ENCODE data around the gene AIF1. TPM values are rescaled to one million over a fixed set of nuclear protein-coding genes. Genes with fewer than 3 reads are reported as not detected.

The AIF1 gene
- polyA plus RNA-seq (ENCODE audit: insufficient read length in 3 of 3): 10 to 100 TPM; 63.3 to 80.6 (median 78.2) TPM
- long read RNA-seq, donor 1, transcript AIF1-203 (6 exons, 711 nt): major isoform, 25 of 51 reads
- long read RNA-seq, donor 1, transcript AIF1-201 (6 exons, 607 nt): minor isoform, 10 of 51 reads
- long read RNA-seq, donor 1, partial matches to known transcripts: 12 of 51 reads
- long read RNA-seq, donor 1, other reads (novel, unspliced or antisense): 0 of 51 reads
- long read RNA-seq, donor 2, transcript AIF1-202 (3 exons, 524 nt): minor isoform, 7 of 72 reads
- long read RNA-seq, donor 2, transcript AIF1-203 (6 exons, 711 nt): major isoform, 26 of 72 reads
- long read RNA-seq, donor 2, partial matches to known transcripts: 35 of 72 reads
- long read RNA-seq, donor 2, other reads (novel, unspliced or antisense): 0 of 72 reads
- long read RNA-seq, donor 3, transcript AIF1-203 (6 exons, 711 nt): major isoform, 37 of 141 reads
- long read RNA-seq, donor 3, transcript AIF1-202 (3 exons, 524 nt): minor isoform, 9 of 141 reads
- long read RNA-seq, donor 3, transcript AIF1-201 (6 exons, 607 nt): minor isoform, 15 of 141 reads
- long read RNA-seq, donor 3, partial matches to known transcripts: 73 of 141 reads
- long read RNA-seq, donor 3, other reads (novel, unspliced or antisense): 6 of 141 reads
- long read RNA-seq, donor 4, transcript AIF1-201 (6 exons, 607 nt): minor isoform, 6 of 62 reads
- long read RNA-seq, donor 4, transcript AIF1-203 (6 exons, 711 nt): major isoform, 30 of 62 reads
- long read RNA-seq, donor 4, transcript AIF1-202 (3 exons, 524 nt): minor isoform, 5 of 62 reads
- long read RNA-seq, donor 4, partial matches to known transcripts: 15 of 62 reads
- long read RNA-seq, donor 4, other reads (novel, unspliced or antisense): 6 of 62 reads
- long read RNA-seq, donor 5: 0 reads
- long read RNA-seq, donor 6, transcript AIF1-202 (3 exons, 524 nt): minor isoform, 8 of 82 reads
- long read RNA-seq, donor 6, transcript AIF1-201 (6 exons, 607 nt): minor isoform, 6 of 82 reads
- long read RNA-seq, donor 6, transcript AIF1-203 (6 exons, 711 nt): major isoform, 25 of 82 reads
- long read RNA-seq, donor 6, partial matches to known transcripts: 37 of 82 reads
- long read RNA-seq, donor 6, other reads (novel, unspliced or antisense): 6 of 82 reads
- long read RNA-seq, donor 7, transcript AIF1-203 (6 exons, 711 nt): major isoform, 42 of 127 reads
- long read RNA-seq, donor 7, transcript AIF1-202 (3 exons, 524 nt): minor isoform, 11 of 127 reads
- long read RNA-seq, donor 7, transcript AIF1-201 (6 exons, 607 nt): minor isoform, 8 of 127 reads
- long read RNA-seq, donor 7, partial matches to known transcripts: 51 of 127 reads
- long read RNA-seq, donor 7, other reads (novel, unspliced or antisense): 15 of 127 reads
- long read RNA-seq, donor 8: 0 reads
- long read RNA-seq, donor 9, transcript AIF1-201 (6 exons, 607 nt): minor isoform, 9 of 96 reads
- long read RNA-seq, donor 9, transcript AIF1-203 (6 exons, 711 nt): major isoform, 42 of 96 reads
- long read RNA-seq, donor 9, partial matches to known transcripts: 40 of 96 reads
- long read RNA-seq, donor 9, other reads (novel, unspliced or antisense): 0 of 96 reads
- long read RNA-seq, donor 10, transcript AIF1-202 (3 exons, 524 nt): minor isoform, 8 of 130 reads
- long read RNA-seq, donor 10, transcript AIF1-203 (6 exons, 711 nt): major isoform, 36 of 130 reads
- long read RNA-seq, donor 10, transcript AIF1-201 (6 exons, 607 nt): minor isoform, 6 of 130 reads
- long read RNA-seq, donor 10, partial matches to known transcripts: 70 of 130 reads
- long read RNA-seq, donor 10, other reads (novel, unspliced or antisense): 9 of 130 reads
- long read RNA-seq, donor 11, transcript AIF1-203 (6 exons, 711 nt): major isoform, 29 of 43 reads
- long read RNA-seq, donor 11, partial matches to known transcripts: 10 of 43 reads
- long read RNA-seq, donor 11, other reads (novel, unspliced or antisense): 0 of 43 reads
- long read RNA-seq, donor 12, transcript AIF1-203 (6 exons, 711 nt): major isoform, 16 of 54 reads
- long read RNA-seq, donor 12, partial matches to known transcripts: 24 of 54 reads
- long read RNA-seq, donor 12, other reads (novel, unspliced or antisense): 7 of 54 reads
- long read RNA-seq, donor 13: 0 reads
- long read RNA-seq, donor 14, transcript AIF1-203 (6 exons, 711 nt): major isoform, 33 of 68 reads
- long read RNA-seq, donor 14, transcript AIF1-201 (6 exons, 607 nt): minor isoform, 7 of 68 reads
- long read RNA-seq, donor 14, partial matches to known transcripts: 24 of 68 reads
- long read RNA-seq, donor 14, other reads (novel, unspliced or antisense): 0 of 68 reads
- long read RNA-seq, donor 15, transcript AIF1-203 (6 exons, 711 nt): major isoform, 13 of 35 reads
- long read RNA-seq, donor 15, partial matches to known transcripts: 18 of 35 reads
- long read RNA-seq, donor 15, other reads (novel, unspliced or antisense): 0 of 35 reads
- long read RNA-seq, donor 16, transcript AIF1-201 (6 exons, 607 nt): minor isoform, 23 of 194 reads
- long read RNA-seq, donor 16, transcript AIF1-203 (6 exons, 711 nt): major isoform, 99 of 194 reads
- long read RNA-seq, donor 16, transcript AIF1-202 (3 exons, 524 nt): minor isoform, 19 of 194 reads
- long read RNA-seq, donor 16, partial matches to known transcripts: 44 of 194 reads
- long read RNA-seq, donor 16, other reads (novel, unspliced or antisense): 9 of 194 reads

DNA sequence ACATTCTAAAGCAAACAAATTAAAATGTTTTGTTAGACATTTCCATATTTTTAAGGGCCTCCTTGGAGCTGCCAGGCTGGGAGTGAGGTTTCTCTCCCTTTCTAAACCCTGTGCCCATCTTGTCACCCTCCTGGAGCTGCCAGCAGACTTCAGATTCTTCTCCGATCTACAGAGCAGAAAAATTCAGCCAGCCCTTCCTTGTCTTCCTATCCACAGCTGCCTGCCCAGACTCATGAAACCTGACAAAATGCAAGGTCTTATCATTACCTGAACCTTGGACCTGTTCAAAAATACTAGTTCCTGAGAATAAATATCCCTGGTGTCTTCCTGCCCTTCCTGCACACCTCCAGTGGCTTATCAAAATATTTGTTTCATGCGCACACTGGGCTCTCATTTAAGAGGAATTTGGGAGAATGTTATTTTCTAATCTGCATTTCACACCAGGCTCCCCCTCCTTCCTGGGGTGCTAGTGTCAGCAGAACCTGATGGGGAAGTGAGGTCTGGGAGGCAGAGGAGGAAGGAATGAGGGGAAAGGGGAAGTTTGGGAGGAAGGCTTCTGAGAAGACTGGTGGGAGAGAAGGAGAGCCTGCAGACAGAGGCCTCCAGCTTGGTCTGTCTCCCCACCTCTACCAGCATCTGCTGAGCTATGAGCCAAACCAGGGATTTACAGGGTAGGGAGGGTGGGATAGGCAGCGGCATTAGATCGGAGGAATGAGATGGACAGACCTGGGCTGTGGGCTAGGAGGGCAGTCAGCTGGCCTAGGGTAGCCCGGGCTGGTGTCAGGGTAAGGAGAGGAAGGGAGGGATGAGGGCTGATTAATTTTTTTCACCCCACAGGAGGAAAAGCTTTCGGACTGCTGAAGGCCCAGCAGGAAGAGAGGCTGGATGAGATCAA lies at the start of gene AIF1:
TSS of gene AIF1 (plus strand) at position 551 of the 895 bp plus-strand sequence. CDS start at position 647, 96 bp downstream.
- DNase-seq (ENCODE audit: extremely low read depth in 1 of 11, low read depth in 9 of 11, low spot score in 4 of 11): no peak

DNA sequence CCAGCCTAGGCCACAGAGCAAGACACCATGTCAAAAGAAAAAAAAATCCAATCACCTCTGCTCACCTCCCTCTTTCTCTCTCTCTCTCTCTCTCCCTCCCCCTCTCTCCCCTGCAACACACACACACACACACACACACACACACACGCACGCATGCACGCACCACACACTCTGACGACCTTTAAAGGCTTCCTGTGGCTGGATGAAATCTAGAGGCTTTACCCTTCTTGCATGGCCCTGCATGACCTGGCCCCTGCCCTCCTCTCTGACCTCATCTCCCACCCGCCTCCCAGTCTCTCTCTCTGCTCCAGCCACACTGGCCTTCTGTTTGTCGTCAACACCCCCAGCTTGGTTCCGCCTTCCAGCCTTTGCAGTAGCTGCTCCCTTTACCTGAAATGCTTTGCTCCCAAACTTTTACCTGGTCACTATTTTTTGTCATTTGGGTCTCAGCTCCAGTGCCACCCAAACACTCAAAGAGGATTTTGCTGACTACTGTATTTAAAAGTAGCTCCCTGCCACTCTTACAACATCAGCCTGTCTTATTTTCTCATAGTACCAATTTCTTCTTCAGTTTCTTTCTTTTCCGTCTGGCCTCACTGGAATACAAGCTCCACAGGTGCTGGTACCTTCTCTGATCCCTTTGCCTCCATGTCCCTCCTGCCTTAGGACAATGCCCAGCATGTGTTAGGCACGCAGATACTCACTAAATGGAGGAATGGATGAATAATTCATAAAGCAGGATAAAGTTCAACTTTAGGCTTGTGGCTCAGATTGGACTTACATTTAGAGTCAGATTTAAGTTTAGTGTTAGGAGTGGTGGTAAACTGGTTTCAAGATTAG lies 47.3 kb upstream of the AIF1 start:
- no peak for DNase-seq (ENCODE audit: extremely low read depth in 1 of 11, low read depth in 9 of 11, low spot score in 4 of 11)

DNA sequence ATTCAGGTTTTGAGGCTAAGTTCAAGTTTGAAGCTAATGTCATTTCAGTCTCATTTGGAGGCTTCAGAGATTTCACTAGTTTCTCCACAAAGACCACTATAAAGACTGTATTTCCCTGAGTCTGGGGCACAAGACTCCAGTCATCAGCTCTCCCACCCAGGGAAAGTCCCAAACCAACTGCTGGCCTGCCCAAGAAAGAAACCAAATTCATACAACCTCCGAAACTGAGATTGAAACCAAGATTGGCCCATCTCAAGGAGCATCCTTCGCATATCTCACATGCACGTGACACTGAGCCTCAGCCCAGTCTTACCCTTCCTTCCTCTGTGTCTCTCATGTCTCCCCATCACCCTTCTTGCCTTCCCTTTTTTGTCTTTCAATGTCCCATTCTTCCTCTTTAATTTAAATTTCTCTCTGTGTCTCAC lies 46.5 kb upstream of the AIF1 start:
- no peak for DNase-seq (ENCODE audit: extremely low read depth in 1 of 11, low read depth in 9 of 11, low spot score in 4 of 11)

DNA sequence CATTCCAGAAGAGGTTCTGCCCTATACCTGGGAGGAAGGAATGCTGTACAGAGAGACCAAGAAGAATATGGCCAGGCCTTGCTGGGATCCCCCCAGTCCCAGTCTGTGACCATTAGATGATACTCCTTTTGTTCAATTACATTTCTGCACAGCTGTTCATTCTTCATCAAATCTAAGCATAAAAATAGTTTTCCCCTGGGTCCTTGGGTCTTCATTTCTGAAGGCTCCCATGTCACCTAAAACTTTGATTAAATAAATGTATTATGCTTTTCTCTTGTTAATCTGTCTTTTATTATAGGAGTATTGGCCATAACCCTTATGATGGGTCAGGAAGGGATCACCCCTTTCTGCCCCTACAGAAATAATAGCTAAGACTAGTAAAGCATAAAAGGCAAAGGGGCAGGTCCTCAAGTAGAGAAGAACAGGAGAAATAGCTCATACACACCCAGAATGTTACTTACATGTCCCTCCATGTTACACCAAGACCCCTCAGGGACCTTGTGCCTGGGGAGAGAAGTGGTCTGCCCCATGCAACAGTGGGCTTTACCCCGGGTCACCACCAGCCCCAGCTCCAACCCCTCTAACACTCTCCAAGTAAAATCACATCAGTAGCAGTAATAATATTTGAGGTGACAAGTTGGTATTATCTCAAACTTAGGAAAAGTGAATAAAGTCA lies 45.0 kb upstream of the AIF1 start:
- no peak for DNase-seq (ENCODE audit: extremely low read depth in 1 of 11, low read depth in 9 of 11, low spot score in 4 of 11)

DNA sequence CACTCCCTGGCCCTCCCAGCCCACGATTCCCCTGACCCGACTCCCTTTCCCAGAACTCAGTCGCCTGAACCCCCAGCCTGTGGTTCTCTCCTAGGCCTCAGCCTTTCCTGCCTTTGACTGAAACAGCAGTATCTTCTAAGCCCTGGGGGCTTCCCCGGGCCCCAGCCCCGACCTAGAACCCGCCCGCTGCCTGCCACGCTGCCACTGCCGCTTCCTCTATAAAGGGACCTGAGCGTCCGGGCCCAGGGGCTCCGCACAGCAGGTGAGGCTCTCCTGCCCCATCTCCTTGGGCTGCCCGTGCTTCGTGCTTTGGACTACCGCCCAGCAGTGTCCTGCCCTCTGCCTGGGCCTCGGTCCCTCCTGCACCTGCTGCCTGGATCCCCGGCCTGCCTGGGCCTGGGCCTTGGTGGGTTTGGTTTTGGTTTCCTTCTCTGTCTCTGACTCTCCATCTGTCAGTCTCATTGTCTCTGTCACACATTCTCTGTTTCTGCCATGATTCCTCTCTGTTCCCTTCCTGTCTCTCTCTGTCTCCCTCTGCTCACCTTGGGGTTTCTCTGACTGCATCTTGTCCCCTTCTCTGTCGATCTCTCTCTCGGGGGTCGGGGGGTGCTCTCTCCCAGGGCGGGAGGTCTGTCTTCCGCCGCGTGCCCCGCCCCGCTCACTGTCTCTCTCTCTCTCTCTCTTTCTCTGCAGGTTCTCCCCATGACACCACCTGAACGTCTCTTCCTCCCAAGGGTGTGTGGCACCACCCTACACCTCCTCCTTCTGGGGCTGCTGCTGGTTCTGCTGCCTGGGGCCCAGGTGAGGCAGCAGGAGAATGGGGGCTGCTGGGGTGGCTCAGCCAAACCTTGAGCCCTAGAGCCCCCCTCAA lies 42.8 kb upstream of the AIF1 start, which contains the start of gene LTA:
TSS of gene LTA (plus strand) at position 249 of the 871 bp plus-strand sequence. CDS start at position 703, 454 bp downstream.
- no peak for DNase-seq (ENCODE audit: extremely low read depth in 1 of 11, low read depth in 9 of 11, low spot score in 4 of 11)

DNA sequence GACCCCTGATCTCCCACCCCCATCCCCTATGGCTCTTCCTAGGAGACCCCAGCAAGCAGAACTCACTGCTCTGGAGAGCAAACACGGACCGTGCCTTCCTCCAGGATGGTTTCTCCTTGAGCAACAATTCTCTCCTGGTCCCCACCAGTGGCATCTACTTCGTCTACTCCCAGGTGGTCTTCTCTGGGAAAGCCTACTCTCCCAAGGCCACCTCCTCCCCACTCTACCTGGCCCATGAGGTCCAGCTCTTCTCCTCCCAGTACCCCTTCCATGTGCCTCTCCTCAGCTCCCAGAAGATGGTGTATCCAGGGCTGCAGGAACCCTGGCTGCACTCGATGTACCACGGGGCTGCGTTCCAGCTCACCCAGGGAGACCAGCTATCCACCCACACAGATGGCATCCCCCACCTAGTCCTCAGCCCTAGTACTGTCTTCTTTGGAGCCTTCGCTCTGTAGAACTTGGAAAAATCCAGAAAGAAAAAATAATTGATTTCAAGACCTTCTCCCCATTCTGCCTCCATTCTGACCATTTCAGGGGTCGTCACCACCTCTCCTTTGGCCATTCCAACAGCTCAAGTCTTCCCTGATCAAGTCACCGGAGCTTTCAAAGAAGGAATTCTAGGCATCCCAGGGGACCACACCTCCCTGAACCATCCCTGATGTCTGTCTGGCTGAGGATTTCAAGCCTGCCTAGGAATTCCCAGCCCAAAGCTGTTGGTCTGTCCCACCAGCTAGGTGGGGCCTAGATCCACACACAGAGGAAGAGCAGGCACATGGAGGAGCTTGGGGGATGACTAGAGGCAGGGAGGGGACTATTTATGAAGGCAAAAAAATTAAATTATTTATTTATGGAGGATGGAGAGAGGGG lies 41.6 kb upstream of the AIF1 start:
- DNase-seq (ENCODE audit: extremely low read depth in 1 of 11, low read depth in 9 of 11, low spot score in 4 of 11): no peak

DNA sequence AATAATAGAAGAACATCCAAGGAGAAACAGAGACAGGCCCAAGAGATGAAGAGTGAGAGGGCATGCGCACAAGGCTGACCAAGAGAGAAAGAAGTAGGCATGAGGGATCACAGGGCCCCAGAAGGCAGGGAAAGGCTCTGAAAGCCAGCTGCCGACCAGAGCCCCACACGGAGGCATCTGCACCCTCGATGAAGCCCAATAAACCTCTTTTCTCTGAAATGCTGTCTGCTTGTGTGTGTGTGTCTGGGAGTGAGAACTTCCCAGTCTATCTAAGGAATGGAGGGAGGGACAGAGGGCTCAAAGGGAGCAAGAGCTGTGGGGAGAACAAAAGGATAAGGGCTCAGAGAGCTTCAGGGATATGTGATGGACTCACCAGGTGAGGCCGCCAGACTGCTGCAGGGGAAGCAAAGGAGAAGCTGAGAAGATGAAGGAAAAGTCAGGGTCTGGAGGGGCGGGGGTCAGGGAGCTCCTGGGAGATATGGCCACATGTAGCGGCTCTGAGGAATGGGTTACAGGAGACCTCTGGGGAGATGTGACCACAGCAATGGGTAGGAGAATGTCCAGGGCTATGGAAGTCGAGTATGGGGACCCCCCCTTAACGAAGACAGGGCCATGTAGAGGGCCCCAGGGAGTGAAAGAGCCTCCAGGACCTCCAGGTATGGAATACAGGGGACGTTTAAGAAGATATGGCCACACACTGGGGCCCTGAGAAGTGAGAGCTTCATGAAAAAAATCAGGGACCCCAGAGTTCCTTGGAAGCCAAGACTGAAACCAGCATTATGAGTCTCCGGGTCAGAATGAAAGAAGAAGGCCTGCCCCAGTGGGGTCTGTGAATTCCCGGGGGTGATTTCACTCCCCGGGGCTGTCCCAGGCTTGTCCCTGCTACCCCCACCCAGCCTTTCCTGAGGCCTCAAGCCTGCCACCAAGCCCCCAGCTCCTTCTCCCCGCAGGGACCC lies 40.6 kb upstream of the AIF1 start:
- no peak for DNase-seq (ENCODE audit: extremely low read depth in 1 of 11, low read depth in 9 of 11, low spot score in 4 of 11)

DNA sequence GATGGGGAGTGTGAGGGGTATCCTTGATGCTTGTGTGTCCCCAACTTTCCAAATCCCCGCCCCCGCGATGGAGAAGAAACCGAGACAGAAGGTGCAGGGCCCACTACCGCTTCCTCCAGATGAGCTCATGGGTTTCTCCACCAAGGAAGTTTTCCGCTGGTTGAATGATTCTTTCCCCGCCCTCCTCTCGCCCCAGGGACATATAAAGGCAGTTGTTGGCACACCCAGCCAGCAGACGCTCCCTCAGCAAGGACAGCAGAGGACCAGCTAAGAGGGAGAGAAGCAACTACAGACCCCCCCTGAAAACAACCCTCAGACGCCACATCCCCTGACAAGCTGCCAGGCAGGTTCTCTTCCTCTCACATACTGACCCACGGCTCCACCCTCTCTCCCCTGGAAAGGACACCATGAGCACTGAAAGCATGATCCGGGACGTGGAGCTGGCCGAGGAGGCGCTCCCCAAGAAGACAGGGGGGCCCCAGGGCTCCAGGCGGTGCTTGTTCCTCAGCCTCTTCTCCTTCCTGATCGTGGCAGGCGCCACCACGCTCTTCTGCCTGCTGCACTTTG lies 39.6 kb upstream of the AIF1 start, which contains the start of gene TNF:
TSS of gene TNF (plus strand) at position 231 of the 567 bp plus-strand sequence. CDS start at position 408, 177 bp downstream.
- DNase-seq (ENCODE audit: extremely low read depth in 1 of 11, low read depth in 9 of 11, low spot score in 4 of 11): no peak

DNA sequence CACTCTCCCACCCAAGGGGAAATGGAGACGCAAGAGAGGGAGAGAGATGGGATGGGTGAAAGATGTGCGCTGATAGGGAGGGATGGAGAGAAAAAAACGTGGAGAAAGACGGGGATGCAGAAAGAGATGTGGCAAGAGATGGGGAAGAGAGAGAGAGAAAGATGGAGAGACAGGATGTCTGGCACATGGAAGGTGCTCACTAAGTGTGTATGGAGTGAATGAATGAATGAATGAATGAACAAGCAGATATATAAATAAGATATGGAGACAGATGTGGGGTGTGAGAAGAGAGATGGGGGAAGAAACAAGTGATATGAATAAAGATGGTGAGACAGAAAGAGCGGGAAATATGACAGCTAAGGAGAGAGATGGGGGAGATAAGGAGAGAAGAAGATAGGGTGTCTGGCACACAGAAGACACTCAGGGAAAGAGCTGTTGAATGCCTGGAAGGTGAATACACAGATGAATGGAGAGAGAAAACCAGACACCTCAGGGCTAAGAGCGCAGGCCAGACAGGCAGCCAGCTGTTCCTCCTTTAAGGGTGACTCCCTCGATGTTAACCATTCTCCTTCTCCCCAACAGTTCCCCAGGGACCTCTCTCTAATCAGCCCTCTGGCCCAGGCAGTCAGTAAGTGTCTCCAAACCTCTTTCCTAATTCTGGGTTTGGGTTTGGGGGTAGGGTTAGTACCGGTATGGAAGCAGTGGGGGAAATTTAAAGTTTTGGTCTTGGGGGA lies 38.9 kb upstream of the AIF1 start:
- no peak for DNase-seq (ENCODE audit: extremely low read depth in 1 of 11, low read depth in 9 of 11, low spot score in 4 of 11)
